GM12878 (cell line): Measurements from ENCODE around the gene GNAO1. TPM values are rescaled to one million over a fixed set of nuclear protein-coding genes. Genes with fewer than 3 reads are reported as not detected.

Experiments
- EZH2 ChIP-seq: IDR thresholded peaks from 2 replicates; pipeline ENCODE4 v1.6.1; 2012; ENCODE audit warnings: low read depth, mild to moderate bottlenecking, control low read depth, inconsistent platforms, low read length, borderline replicate concordance; ENCODE audit not compliant: control insufficient read depth
- MEF2B ChIP-seq: fragments of 450-650 bp; IDR thresholded peaks from 2 replicates; pipeline ENCODE4 v1.6.1; 2018; ENCODE audit warnings: mild to moderate bottlenecking, moderate library complexity; ENCODE audit not compliant: partially characterized antibody, poor library complexity, severe bottlenecking
- NFYA ChIP-seq: IDR thresholded peaks from 2 replicates; pipeline ENCODE4 v1.6.1; 2011; ENCODE audit warnings: low read depth, mild to moderate bottlenecking, low read length, improper control_type of control experiment, borderline replicate concordance
- NFYB ChIP-seq: IDR thresholded peaks from 2 replicates; pipeline ENCODE4 v1.6.1; 2011; ENCODE audit warnings: low read depth, mild to moderate bottlenecking, low read length, improper control_type of control experiment, moderate library complexity; ENCODE audit not compliant: insufficient read depth
- NR2C2 ChIP-seq: IDR thresholded peaks from 2 replicates; pipeline ENCODE4 v1.6.1; 2011; ENCODE audit warnings: borderline replicate concordance, low read depth; ENCODE audit not compliant: control insufficient read depth, insufficient read length
- POU2F2 ChIP-seq: IDR thresholded peaks from 3 replicates; pipeline ENCODE4 v1.6.1; 2011; ENCODE audit warnings: low read depth, mild to moderate bottlenecking, low read length, borderline replicate concordance
- RAD51 ChIP-seq: fragments of 450-650 bp; IDR thresholded peaks from 2 replicates; pipeline ENCODE4 v1.6.1; 2016; ENCODE audit warnings: moderate library complexity, mild to moderate bottlenecking, inconsistent platforms
- SPI1 ChIP-seq: IDR thresholded peaks from 2 replicates; pipeline ENCODE4 v1.6.1; 2011; ENCODE audit warnings: low read depth, mild to moderate bottlenecking, low read length, moderate library complexity, borderline replicate concordance; ENCODE audit not compliant: insufficient read depth
- SUPT20H ChIP-seq: IDR thresholded peaks from 2 replicates; pipeline ENCODE4 v1.6.1; 2011; ENCODE audit warnings: low read depth, mild to moderate bottlenecking, low read length, moderate library complexity, borderline replicate concordance; ENCODE audit not compliant: control insufficient read depth
- TCF7 ChIP-seq: IDR thresholded peaks from 2 replicates; pipeline ENCODE4 v1.6.1; 2014; ENCODE audit warnings: antibody characterized with exemption, borderline replicate concordance
- YY1 ChIP-seq: IDR thresholded peaks from 2 replicates; pipeline ENCODE4 v1.6.1; 2011; ENCODE audit warnings: low read depth, mild to moderate bottlenecking, low read length
- ZNF207 ChIP-seq: fragments of 450-650 bp; IDR thresholded peaks from 2 replicates; pipeline ENCODE4 v1.6.1; 2014; ENCODE audit warnings: antibody characterized with exemption, mild to moderate bottlenecking, borderline replicate concordance
- polyA plus RNA-seq, 11 experiments: library from polyadenylated mRNA; depleted of rRNA in 4 of 11; unstranded in 6 of 11; stranded (reverse) in 5 of 11; fragments of >200 nt; fragmentation: Nextera tagmentation in 4 of 11; fragmentation: Illumina TruSeq in 1 of 11; extraction: Ambion mirVana in 4 of 11; extraction: Trizol in 1 of 11; gene quantifications; 1 replicate in 1 of 11; 2 replicates in 10 of 11; pipeline versions ENCODE4 v1.2.1 to v1.2.3, GENCODE V29; 2011 to 2016; ENCODE audit warnings: inconsistent platforms in 2 of 11, missing spikeins in 2 of 11, low read depth in 1 of 11
- total RNA-seq, 4 experiments: library from RNA; depleted of rRNA in 3 of 4; stranded (reverse); fragments of >200 nt in 3 of 4; fragmentation: Illumina TruSeq in 1 of 4; extraction: Trizol in 1 of 4; gene quantifications; 2 replicates each; pipeline versions ENCODE4 v1.2.1 to v1.2.3, GENCODE V29; 2013 to 2021
- TF ChIP-seq, protein P1 (sequence below): IDR thresholded peaks from 2 replicates; pipeline ENCODE4 v1.6.1; 2012; ENCODE audit warnings: improper control_type of control experiment, low read depth, low read length; ENCODE audit not compliant: insufficient replicate concordance
- TF ChIP-seq, protein P2 (sequence below): fragments of 450-650 bp; IDR thresholded peaks from 2 replicates; pipeline ENCODE4 v1.6.1; 2017; ENCODE audit warnings: mild to moderate bottlenecking
- TF ChIP-seq, protein P3 (sequence below): fragments of 450-650 bp; IDR thresholded peaks from 2 replicates; pipeline ENCODE4 v1.6.1; 2017; ENCODE audit warnings: low read depth, mild to moderate bottlenecking, moderate library complexity
- TF ChIP-seq, protein P4 (sequence below): IDR thresholded peaks from 2 replicates; pipeline ENCODE4 v1.6.1; 2011; ENCODE audit warnings: low read depth, mild to moderate bottlenecking, low read length, moderate library complexity, borderline replicate concordance; ENCODE audit errors: extremely low read depth
- TF ChIP-seq, protein P5 (sequence below): IDR thresholded peaks from 2 replicates; pipeline ENCODE4 v1.6.1; 2012; ENCODE audit warnings: low read depth, low read length, improper control_type of control experiment

GNAO1 gene
- total and polyA plus RNA-seq, 10 of the 15 experiments (the other 5 are each of a cell fraction or from before 2014, with no cell fraction given) = 0.05 to 0.28 (median 0.14) TPM; not detected in 6

DNA sequence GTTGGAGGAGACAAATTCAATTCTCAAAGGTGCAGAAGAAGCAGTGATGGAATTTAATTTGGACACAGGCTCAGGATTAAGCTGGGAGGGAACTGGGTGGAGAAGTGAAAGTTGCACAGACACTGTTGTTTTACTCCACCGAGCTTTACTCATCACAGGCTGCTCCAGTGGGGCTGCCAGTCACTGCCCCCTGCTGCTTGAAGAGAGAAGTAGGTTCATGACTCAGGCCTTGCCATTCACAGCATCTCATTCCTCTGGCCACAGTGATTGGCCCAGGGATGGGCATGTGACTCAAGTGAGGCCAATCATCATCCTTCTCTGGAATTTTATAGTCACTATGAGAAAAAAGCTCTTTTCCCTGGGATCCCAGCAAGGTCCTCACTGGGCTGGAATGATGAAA is 11.8 kb downstream of the GNAO1 start (continued):
- TF ChIP-seq, protein P1, sequence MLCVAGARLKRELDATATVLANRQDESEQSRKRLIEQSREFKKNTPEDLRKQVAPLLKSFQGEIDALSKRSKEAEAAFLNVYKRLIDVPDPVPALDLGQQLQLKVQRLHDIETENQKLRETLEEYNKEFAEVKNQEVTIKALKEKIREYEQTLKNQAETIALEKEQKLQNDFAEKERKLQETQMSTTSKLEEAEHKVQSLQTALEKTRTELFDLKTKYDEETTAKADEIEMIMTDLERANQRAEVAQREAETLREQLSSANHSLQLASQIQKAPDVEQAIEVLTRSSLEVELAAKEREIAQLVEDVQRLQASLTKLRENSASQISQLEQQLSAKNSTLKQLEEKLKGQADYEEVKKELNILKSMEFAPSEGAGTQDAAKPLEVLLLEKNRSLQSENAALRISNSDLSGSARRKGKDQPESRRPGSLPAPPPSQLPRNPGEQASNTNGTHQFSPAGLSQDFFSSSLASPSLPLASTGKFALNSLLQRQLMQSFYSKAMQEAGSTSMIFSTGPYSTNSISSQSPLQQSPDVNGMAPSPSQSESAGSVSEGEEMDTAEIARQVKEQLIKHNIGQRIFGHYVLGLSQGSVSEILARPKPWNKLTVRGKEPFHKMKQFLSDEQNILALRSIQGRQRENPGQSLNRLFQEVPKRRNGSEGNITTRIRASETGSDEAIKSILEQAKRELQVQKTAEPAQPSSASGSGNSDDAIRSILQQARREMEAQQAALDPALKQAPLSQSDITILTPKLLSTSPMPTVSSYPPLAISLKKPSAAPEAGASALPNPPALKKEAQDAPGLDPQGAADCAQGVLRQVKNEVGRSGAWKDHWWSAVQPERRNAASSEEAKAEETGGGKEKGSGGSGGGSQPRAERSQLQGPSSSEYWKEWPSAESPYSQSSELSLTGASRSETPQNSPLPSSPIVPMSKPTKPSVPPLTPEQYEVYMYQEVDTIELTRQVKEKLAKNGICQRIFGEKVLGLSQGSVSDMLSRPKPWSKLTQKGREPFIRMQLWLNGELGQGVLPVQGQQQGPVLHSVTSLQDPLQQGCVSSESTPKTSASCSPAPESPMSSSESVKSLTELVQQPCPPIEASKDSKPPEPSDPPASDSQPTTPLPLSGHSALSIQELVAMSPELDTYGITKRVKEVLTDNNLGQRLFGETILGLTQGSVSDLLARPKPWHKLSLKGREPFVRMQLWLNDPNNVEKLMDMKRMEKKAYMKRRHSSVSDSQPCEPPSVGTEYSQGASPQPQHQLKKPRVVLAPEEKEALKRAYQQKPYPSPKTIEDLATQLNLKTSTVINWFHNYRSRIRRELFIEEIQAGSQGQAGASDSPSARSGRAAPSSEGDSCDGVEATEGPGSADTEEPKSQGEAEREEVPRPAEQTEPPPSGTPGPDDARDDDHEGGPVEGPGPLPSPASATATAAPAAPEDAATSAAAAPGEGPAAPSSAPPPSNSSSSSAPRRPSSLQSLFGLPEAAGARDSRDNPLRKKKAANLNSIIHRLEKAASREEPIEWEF = no peak
- TF ChIP-seq NR2C2 (no peak), POU2F2 (no peak), YY1 (no peak), NFYB (peak; percentile 67; the same call in 1 of the 2 replicates), ZNF207 (no peak), SPI1 (0 out of 2 replicates have a peak, but pooled peaks have one; percentile 45), RAD51 (peak; percentile 27; the same call in 1 of the 2 replicates), NFYA (no peak), EZH2 (no peak), SUPT20H (no peak), MEF2B (no peak), TCF7 (no peak)
- TF ChIP-seq, protein P2, sequence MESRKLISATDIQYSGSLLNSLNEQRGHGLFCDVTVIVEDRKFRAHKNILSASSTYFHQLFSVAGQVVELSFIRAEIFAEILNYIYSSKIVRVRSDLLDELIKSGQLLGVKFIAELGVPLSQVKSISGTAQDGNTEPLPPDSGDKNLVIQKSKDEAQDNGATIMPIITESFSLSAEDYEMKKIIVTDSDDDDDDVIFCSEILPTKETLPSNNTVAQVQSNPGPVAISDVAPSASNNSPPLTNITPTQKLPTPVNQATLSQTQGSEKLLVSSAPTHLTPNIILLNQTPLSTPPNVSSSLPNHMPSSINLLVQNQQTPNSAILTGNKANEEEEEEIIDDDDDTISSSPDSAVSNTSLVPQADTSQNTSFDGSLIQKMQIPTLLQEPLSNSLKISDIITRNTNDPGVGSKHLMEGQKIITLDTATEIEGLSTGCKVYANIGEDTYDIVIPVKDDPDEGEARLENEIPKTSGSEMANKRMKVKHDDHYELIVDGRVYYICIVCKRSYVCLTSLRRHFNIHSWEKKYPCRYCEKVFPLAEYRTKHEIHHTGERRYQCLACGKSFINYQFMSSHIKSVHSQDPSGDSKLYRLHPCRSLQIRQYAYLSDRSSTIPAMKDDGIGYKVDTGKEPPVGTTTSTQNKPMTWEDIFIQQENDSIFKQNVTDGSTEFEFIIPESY = no peak
- TF ChIP-seq, protein P3, sequence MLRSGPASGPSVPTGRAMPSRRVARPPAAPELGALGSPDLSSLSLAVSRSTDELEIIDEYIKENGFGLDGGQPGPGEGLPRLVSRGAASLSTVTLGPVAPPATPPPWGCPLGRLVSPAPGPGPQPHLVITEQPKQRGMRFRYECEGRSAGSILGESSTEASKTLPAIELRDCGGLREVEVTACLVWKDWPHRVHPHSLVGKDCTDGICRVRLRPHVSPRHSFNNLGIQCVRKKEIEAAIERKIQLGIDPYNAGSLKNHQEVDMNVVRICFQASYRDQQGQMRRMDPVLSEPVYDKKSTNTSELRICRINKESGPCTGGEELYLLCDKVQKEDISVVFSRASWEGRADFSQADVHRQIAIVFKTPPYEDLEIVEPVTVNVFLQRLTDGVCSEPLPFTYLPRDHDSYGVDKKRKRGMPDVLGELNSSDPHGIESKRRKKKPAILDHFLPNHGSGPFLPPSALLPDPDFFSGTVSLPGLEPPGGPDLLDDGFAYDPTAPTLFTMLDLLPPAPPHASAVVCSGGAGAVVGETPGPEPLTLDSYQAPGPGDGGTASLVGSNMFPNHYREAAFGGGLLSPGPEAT = no peak
- TF ChIP-seq, protein P4, sequence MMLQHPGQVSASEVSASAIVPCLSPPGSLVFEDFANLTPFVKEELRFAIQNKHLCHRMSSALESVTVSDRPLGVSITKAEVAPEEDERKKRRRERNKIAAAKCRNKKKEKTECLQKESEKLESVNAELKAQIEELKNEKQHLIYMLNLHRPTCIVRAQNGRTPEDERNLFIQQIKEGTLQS = peak; percentile 23; the same call in 1 of the 2 replicates
- TF ChIP-seq, protein P5, sequence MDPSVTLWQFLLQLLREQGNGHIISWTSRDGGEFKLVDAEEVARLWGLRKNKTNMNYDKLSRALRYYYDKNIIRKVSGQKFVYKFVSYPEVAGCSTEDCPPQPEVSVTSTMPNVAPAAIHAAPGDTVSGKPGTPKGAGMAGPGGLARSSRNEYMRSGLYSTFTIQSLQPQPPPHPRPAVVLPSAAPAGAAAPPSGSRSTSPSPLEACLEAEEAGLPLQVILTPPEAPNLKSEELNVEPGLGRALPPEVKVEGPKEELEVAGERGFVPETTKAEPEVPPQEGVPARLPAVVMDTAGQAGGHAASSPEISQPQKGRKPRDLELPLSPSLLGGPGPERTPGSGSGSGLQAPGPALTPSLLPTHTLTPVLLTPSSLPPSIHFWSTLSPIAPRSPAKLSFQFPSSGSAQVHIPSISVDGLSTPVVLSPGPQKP = no peak
